Mucosa of rectum (tissue), 2 donors: ENCODE results near the gene FERMT1.

Experiments
- H3K27ac ChIP-seq, 2 donors: one replicate each; pipeline ENCODE4 v1.7.0; 2013; ENCODE audit warnings: inconsistent platforms in 2 of 2, low read depth in 2 of 2, low read length in 2 of 2
- H3K27me3 ChIP-seq, 2 donors: one replicate each; pipeline ENCODE4 v1.7.0; 2013; ENCODE audit warnings: low read length in 2 of 2; ENCODE audit not compliant: control insufficient read depth in 2 of 2, insufficient read depth in 2 of 2
- H3K36me3 ChIP-seq, 2 donors: one replicate each; pipeline ENCODE4 v1.7.0; 2013; ENCODE audit warnings: low read length in 2 of 2; ENCODE audit not compliant: control insufficient read depth in 2 of 2, insufficient read depth in 2 of 2
- H3K4me1 ChIP-seq, 2 donors: one replicate each; pipeline ENCODE4 v1.7.0; 2013; ENCODE audit warnings: low read length in 2 of 2, mild to moderate bottlenecking in 1 of 2; ENCODE audit not compliant: control insufficient read depth in 2 of 2, insufficient read depth in 2 of 2
- H3K4me3 ChIP-seq, 2 donors: one replicate each; pipeline ENCODE4 v1.7.0; 2013; ENCODE audit warnings: low read length in 2 of 2
- H3K9ac ChIP-seq, 2 donors: one replicate each; pipeline ENCODE4 v1.7.0; 2013; ENCODE audit warnings: low read length in 2 of 2, low read depth in 1 of 2, mild to moderate bottlenecking in 1 of 2
- H3K9me3 ChIP-seq, 2 donors: one replicate each; pipeline ENCODE4 v1.7.0; 2013; ENCODE audit warnings: low read length in 2 of 2; ENCODE audit not compliant: control insufficient read depth in 2 of 2
- donor health status: healthy.
- donor health status: Normal muscosa, but diverticular disease.

FERMT1 gene

DNA sequence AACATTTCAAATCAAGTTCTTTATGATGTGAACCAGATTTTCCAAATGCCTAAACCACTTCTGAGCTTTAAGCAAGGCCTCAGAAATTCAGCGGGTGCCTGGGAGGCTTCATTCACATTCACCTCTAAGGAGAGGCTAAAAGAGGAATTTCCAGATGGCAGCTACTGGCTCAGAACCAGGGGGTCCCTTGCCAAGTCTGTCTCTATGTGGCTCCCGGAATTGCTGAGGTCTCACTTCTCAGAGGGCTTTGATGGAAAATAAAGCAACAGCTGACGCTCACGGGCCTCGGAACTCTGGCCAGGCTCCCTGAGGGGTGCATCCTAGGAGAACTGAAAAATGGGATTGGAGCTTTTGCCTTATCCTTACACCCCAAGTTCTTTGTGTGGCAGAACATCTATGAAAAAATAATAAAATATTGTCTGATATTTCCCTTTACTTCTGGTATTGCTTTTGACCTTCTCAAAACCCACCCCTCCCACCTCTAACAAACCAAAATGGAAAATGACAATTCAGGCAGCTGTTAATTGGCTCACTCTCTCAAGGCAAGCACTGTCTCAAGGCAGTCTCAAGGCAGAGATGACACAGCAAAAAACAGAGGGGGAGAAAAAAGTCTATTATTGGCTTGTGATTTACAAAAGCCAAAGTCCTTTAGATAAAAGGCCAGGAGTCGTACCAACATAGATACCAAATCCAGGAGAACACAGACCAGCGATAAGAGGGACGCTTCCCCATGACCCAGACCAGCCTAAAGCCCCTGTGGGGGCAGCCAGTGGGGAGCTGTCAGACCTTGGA lies 47.2 kb downstream of the FERMT1 start:
- Histone ChIP-seq H3K9me3 (no peaks in the 10 kb centered on the region), H3K4me1 (no peaks in the 10 kb centered on the region), H3K27me3 (no peaks in the 10 kb centered on the region), H3K9ac (no peak overlapping the region), H3K36me3 (peaks cover 31 to 38% of the 10 kb centered on the region in 2 donors), H3K27ac (no peak overlapping the region), H3K4me3 (no peak overlapping the region)

- H3K4me1 ChIP-seq, result no peaks in the 10 kb centered on the region
- H3K36me3 ChIP-seq, result peaks cover 26 to 31% of the 10 kb centered on the region in 2 donors
- no peak overlapping the region for H3K4me3 ChIP-seq
- H3K27ac ChIP-seq, result no peak overlapping the region
- no peaks in the 10 kb centered on the region for H3K9me3 ChIP-seq
- no peaks in the 10 kb centered on the region for H3K27me3 ChIP-seq
- no peak overlapping the region for H3K9ac ChIP-seq
Observed at GRCh38 chr20:6074784-6075183, 48.0 kb downstream of the FERMT1 start.

GRCh38 chr20:6074145-6074561 lies 48.7 kb downstream of the FERMT1 start:
- no peaks in the 10 kb centered on the region for H3K4me1 ChIP-seq
- no peaks in the 10 kb centered on the region for H3K27me3 ChIP-seq

GRCh38 chr20:6070829-6071695 lies 51.8 kb downstream of the FERMT1 start:
- peaks cover 9 to 14% of the 10 kb centered on the region in 2 donors for H3K36me3 ChIP-seq
- no peaks in the 10 kb centered on the region for H3K9me3 ChIP-seq
- no peaks in the 10 kb centered on the region for H3K4me1 ChIP-seq
- no peak overlapping the region for H3K4me3 ChIP-seq
- no peak overlapping the region for H3K27ac ChIP-seq
- H3K27me3 ChIP-seq, result no peaks in the 10 kb centered on the region
- H3K9ac ChIP-seq, result no peak overlapping the region

More at GRCh38 chr20:6074145-6074561, 48.7 kb downstream of the FERMT1 start:
- H3K27ac ChIP-seq, result no peak overlapping the region
- no peak overlapping the region for H3K9ac ChIP-seq
- no peak overlapping the region for H3K4me3 ChIP-seq
- peaks cover 26 to 27% of the 10 kb centered on the region in 2 donors for H3K36me3 ChIP-seq
- H3K9me3 ChIP-seq, result no peaks in the 10 kb centered on the region

DNA sequence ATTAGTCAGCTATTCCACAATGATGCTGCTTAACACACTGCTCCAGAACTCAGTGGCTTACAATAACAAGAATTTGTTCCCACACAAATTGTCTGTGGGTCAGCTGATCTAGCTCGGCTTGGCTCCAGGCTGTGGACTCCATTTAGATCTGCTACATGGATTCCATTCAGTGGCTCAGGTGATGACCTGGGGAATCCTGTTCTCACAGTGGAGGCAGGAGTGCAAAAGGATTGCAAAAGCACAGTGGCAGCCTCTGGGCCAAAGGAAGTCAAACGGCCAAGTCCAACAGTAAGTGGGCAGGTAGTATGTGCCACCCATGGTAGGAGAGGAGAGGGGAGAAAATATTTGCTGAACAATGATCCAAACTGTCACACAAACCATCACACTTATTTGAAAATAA lies 53.2 kb downstream of the FERMT1 start:
- Histone ChIP-seq H3K4me3 (no peak overlapping the region), H3K9me3 (no peaks in the 10 kb centered on the region), H3K36me3 (peaks cover 2 to 7% of the 10 kb centered on the region in 2 donors), H3K9ac (no peak overlapping the region), H3K27ac (no peak overlapping the region), H3K4me1 (no peaks in the 10 kb centered on the region), H3K27me3 (no peaks in the 10 kb centered on the region)

GRCh38 chr20:6067763-6068318 lies 55.0 kb downstream of the FERMT1 start:
- Histone ChIP-seq H3K4me3 (no peak overlapping the region), H3K27me3 (no peaks in the 10 kb centered on the region), H3K9me3 (no peaks in the 10 kb centered on the region), H3K27ac (no peak overlapping the region), H3K4me1 (no peaks in the 10 kb centered on the region), H3K36me3 (peaks cover 0 to 2% of the 10 kb centered on the region in 2 donors), H3K9ac (no peak overlapping the region)

DNA sequence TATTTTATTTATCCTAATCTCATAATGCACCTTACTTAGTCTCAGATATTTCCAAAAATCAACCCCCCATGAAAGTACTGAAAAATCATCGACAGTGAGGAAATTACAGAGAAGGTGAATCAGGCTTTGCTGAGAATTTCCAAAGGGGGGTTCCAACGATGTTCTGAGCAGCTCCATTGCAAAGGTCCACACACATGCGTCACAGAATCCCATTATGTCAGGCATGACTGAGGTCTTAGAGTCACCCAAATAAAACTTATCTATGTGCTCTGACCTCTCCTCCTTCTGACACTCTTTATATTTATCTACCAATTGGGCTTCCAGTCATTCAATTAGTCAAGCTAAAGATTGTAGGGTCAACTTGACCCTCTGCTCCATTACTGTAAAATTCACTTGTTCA lies 56.2 kb downstream of the FERMT1 start:
- Histone ChIP-seq H3K36me3 (no peaks in the 10 kb centered on the region), H3K4me1 (no peaks in the 10 kb centered on the region), H3K9me3 (no peaks in the 10 kb centered on the region), H3K27me3 (no peaks in the 10 kb centered on the region), H3K9ac (no peak overlapping the region), H3K27ac (no peak overlapping the region), H3K4me3 (no peak overlapping the region)

GRCh38 chr20:6061544-6061943 lies 61.3 kb downstream of the FERMT1 start:
- no peaks in the 10 kb centered on the region for H3K27me3 ChIP-seq
- no peaks in the 10 kb centered on the region for H3K9me3 ChIP-seq
- no peak overlapping the region for H3K9ac ChIP-seq
- no peaks in the 10 kb centered on the region for H3K36me3 ChIP-seq
- H3K4me3 ChIP-seq, result no peak overlapping the region
- no peak overlapping the region for H3K27ac ChIP-seq
- H3K4me1 ChIP-seq, result no peaks in the 10 kb centered on the region

DNA sequence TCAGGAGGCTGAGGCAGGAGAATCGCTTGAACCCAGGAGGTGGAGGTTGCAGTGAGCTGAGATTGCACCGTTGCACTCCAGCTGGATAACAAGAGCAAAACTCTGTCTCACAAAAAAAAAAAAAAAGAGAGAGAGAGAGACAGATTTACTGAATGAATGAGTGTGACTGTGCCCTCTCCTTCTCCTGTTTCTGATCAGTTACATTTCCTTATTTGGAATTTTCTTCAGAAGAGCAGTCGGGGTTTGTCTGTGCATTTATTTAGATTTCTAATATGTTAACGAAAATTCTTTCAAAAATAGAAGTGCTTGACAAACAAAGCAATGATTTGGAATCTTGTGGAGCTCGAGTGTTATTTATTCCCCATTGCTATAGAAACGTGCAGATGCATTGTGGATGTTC lies 62.6 kb downstream of the FERMT1 start:
- no peaks in the 10 kb centered on the region for H3K9me3 ChIP-seq
- H3K27ac ChIP-seq, result no peak overlapping the region
- no peaks in the 10 kb centered on the region for H3K27me3 ChIP-seq
- no peak overlapping the region for H3K4me3 ChIP-seq
- no peaks in the 10 kb centered on the region for H3K4me1 ChIP-seq
- H3K36me3 ChIP-seq, result no peaks in the 10 kb centered on the region
- H3K9ac ChIP-seq, result no peak overlapping the region
